RPMI7951 (cell line): ENCODE measurements around the gene KANK4. TPM values are rescaled to one million over a fixed set of nuclear protein-coding genes. Genes with fewer than 3 reads are reported as not detected.
A peak's percentile ranks its signal among the peaks of the same experiment; 100 is the strongest.

Experiments used
- DNase-seq: peaks from one replicate; pipeline ENCODE4 v3.0.0-alpha.2; 2012; ENCODE audit warnings: low read depth
- total RNA-seq: library from RNA; depleted of rRNA; stranded (reverse); fragments of >200 nt; shearing (Covaris generic); gene quantifications from 2 replicates; pipeline ENCODE4 v1.2.3, GENCODE V29; 2014

KANK4 gene
- total RNA-seq, 1 experiment from 2014 or later = 0.36 TPM

DNA sequence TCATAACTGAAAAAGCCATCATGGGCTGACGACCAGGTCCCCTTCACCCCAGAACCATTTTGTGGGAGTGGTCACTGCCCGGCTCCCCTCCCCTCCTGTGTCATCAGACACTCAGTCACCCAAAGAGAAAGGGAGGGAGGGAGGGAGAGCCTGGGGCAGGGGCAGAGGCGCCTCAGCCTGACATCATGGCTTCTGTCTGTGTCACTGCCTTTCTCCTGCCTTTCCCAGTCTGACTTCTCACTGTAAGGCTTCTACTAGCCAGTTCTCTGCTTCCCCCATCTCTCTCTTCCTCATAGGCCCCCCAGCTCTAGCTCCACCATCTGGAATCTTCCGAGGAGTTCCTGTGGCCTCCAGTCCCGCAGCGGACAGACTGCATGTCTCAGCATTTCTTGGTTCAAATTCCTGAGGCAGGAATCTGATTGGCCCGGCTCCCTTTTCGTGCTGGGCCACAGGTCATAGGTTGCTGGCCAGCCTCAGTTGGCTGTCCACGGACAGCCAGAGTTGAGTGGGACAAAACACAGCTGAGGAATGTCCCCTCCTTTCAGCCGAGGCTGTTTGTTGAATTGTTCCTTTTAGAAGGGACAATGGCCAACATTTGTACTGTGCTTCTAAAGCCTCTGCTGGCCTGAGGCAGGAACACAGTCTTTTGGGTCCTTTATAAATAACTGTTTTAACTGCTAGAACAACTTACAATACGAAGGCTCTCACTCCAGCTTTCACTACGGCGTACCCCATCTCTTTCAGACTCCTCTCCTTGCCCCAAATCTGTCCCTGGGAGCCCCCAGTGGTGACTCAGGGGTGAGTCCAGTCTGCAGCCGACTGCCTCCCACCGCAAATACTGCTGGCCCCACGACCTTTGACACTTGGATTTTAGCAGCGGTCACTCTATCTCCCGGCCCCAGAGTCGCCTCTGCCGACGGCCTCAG is 18.7 kb upstream of the KANK4 start:
- peak; percentile 31 for DNase-seq

DNA sequence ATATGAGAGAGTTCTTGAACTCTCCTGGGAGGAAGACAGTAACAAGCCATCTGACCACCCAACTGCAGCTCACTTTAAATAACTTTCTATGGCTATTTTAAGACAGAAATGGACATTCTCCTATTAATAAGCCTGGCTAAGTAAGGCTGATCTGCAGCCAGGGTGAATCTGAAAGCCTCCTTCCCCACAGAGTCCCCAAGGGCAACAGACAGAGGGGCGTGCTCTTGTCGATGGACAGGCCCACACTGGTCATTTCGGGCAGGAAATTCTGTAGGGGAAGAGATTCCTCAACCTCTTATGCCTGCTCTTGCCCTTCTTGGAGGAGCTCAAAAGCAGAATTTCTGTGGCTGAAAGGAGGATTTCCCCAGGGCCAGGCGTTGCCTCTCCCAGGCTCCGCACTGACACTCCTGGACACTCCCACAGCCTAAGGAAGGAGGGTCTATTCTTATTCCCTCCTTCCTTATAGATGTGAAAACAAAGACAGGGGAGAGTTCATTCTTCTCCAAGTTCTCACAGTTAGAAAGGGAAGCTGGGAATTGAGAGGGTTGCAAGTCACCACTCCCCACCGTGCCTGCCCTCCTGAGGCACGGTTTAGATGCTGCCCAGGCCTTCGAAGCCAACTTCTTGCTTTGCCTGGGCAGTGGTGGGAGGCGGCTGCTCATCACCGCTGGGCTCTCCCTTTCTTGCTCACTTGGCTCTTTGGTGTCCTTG is 17.9 kb upstream of the KANK4 start:
- DNase-seq = no peak

DNA sequence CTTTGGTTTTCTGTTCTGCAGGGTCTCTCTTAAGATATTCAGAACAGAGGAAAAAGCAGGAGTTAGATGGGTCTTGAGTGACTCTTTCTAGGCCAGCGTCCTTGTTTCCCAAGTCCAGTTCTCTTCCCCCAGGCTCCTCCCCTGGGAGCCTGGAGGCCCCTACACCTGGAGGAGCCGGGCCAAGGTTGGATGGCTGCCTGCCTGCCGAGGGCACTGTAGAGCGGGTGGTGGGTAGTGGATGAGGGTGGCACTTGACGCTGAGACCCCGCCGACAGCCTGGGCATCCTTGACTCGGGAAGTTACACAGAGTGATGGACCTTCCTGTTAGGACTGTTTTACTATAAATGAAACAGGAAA is 17.4 kb upstream of the KANK4 start:
- no peak for DNase-seq

DNA sequence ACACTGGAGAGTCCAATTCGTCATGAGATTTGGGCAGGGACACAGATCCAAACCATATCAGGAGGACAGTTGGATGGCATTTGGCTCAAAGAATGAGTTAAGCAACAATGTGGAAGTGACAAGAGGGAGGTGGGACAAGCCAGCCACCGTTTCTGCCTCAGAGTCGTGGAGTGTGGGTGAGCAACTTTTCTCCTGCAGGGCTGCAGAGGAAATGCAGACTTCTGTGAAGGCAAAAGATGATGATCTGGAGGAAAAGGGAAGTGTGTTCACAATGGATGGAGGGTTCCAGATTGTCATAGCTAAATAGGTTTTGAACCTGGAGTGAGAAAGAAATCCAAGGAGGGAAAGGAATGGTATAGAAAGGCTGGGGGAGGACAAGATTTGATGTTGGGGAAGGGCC is 16.4 kb upstream of the KANK4 start:
- DNase-seq = no peak

DNA sequence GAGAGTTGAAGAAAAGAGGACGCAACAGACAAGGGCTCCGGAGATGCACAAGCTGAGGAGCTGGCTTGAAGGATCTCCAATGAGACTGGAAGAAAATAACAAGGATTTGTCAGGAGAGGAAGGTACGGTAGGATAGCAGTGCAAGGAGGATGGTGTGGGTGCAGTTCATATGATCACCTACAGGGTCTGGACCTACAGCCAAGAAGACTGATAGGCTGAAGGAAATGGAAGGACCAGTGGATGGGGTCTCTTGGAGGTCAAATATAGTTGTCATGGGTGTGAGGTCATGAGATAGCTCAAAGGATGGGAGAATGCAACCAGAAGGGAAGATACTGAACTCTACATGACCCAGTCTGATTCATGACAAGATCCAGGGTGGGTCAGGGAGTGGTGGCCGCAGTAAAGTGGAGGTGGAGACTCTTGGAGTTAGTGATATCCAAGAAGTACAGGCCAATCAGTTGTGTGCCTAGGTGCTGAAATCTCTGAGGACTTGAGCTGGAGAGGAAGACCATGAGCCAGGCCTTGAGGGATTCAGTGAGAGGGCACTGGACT is 15.3 kb upstream of the KANK4 start:
- DNase-seq = no peak

DNA sequence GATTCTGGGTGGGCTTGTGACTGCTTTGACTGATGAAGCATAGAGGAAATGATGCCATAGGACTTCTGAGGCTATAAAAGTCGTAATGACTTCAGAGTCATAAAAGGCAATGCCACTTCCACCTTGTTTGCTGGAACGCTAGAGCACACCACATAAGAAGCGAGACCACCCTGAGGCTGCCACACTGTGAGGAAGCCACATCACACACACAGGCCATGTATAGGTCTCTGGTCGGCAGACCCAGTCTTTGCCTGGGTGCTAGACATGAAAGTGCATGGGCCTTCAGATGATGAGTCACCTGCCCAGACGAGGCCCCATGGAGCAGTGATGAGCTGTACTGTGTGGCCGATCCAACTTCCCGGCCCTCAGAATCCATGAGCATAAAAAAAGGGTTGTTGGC is 14.2 kb upstream of the KANK4 start:
- DNase-seq = peak; percentile 85

DNA sequence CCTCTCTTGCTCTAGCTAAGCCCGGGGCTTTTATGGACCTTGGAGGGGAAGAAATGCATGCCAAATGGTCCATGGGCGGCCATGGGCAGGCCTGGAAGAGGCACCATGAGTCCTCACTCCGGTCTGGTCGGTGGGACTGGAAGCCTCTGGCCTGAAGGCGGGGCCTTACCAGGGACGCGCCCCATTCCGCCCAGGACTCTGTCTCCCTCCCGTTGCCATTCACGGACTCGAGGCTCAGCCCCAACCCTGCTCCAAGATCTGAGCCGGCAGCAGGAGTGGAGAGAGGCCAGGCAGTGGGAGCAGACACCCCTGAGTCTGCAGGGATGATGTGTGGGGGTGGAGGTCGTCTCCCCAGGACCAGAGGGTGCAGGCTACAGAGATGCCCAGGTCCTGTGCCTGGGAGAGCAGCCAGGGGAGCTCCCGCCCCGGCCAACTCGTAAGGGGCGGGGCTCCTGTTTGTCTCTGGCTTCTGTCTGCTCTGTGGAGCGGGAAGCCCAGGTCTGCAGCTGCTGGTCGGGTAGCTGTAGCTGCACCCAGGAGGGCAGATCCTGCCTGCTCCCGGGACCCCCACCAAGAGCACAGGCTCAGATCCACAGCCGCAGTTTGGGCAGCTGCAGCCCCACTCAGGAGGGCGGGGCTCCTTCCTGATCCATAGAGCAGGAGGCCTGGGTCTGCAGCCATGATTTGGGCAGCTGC is 8.3 kb upstream of the KANK4 start:
- no peak for DNase-seq

DNA sequence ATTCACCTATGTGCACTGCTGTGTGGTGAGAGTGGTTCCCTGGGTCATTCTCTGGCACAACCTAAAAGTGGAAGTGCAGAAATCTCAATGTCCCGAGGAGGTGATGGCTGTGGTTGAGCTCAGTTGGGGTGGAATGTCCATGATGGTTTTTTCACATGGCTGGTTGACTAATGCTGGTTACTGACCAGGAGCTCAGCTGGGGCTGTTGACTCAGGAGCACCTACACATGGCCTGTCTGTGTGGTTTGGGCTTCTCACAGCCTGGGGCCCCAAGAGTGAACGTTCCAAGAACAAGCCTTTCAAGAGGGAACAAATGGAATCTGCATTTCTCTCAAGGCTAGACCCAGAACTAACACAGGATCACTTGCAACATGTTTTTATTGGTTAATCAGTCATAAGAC is 6.4 kb upstream of the KANK4 start:
- peak; percentile 98 for DNase-seq

DNA sequence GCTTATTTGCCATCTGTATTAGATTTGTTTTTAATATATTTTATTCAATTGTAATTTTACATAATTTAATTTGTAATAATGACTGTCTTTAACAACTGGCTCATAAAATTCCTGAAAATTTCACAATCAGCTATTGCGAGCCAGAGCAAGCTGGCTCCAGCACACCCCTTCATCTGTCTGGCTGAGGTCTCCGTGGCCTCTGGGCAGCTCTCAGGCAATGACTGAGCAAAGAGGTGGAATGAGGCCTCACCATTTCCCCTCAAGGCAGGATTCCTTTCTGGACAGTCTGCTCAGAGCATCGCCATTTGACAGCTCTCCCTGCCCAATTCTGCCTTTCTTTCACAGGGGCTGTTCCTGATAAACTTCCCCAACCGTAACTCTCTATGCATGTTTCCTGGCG is 5.8 kb upstream of the KANK4 start:
- peak; percentile 93 for DNase-seq

DNA sequence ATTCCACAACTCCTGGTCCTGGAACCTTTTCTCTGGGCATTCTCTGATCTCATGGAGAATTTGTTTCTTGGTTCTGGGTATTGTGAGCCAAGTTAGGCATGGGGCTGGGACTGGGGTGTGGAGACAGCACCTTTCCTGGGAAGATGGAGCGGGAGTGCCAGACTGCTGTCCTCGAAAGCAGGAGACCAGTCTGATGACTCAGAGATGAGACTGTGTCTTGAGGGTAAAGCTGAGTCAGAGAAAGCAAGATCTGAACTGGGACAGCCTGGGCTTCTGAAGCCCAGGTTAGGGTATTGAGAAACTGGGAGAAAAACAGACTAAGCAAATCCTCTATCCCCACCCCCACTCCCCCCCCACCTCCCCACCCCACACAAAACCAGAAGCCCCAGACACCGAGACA is 2.2 kb upstream of the KANK4 start:
- DNase-seq = peak; percentile 89

DNA sequence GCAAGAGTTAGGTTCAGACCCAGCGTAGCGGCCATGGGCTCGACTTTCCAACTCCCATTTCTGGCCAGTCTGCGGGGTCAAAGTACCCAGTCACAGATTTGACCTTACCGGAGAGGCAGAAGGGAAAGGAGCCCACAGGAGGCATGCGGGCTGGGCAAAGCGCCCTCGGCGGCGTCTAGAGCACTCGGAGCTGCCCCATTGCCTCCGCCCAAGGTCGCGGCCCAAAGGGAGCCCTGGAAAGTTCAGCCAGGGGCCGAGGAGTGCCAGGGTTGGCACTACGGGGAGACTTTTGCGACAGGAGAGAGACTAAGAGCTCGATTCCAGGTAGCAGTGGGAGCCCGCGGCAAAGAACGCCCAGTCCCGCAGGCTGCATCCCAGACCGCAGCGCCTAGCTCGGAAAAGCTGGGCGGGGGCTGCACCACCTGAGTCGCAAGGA is 896 bp downstream of the KANK4 start:
- no peak for DNase-seq

DNA sequence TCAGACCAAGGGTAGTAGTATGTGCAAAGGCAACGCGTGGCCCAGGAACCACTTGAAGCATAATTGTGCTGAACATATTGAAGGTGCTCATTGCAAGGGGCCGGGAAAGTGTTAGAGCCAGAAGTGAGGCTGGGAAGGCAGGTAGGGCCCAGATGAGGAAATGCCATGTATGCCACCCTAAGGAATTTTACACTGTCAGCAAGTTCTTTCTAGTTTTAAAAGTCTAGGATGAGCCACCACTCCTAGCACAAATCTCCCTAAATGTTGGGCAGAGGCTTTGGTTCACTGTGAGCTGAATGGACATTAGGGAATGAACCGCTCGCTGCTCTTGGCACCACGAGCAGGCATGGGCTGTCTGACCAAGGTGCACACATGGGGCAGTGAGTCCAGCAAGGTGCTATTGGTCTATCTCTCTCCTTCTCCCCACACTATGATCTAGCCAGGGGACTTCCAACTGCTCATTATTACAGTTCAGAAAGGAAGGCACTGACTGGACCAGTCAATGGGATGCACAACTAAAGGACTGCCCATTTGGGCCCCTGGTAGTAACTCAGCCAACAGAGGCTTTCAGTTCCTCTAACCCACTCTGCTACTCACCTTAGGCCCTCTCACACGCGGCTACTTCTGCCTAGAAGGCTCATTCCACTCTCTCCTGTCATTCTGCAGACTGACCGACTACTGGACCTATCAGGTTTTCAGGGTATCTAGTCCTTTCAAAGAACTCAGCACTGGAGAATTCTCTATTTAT is 2.0 kb downstream of the KANK4 start:
- no peak for DNase-seq

DNA sequence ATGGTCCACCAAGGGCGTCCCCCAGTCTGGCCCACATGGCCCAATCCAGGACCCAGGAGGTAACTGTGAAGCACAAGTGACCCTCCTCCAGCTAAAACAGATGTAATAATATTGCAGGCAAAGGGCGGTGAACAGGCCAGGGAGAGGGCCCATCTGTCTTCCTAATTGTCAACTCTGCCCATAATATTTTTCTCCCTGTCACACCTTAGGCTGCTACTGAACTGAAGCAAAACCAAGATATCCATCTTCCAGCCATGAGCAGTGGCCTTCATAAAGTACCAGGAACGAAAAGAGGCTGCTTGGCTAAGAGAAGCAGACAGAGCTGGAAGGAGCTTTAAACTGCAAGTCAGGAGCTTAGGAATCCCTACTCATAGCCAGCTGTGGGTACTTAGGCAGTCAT is 3.1 kb downstream of the KANK4 start:
- no peak for DNase-seq

DNA sequence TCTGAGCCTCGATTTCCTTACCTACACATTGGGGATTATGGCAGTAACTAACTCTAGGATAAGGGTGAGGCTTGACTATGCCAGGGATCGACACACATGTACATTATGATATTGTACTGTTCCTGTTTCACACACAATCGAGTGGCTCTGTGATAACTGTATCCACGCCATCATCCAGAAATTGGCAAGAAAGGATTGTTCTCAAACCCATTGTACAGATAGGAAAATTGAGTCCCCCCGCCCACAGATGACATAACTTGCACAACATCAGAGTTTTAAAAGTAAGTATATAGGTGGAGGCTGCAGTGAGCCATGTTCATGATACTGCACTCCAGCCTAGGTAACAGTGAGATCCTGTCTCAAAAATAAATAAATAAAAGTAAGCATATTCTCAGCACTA is 3.8 kb downstream of the KANK4 start:
- DNase-seq = no peak

DNA sequence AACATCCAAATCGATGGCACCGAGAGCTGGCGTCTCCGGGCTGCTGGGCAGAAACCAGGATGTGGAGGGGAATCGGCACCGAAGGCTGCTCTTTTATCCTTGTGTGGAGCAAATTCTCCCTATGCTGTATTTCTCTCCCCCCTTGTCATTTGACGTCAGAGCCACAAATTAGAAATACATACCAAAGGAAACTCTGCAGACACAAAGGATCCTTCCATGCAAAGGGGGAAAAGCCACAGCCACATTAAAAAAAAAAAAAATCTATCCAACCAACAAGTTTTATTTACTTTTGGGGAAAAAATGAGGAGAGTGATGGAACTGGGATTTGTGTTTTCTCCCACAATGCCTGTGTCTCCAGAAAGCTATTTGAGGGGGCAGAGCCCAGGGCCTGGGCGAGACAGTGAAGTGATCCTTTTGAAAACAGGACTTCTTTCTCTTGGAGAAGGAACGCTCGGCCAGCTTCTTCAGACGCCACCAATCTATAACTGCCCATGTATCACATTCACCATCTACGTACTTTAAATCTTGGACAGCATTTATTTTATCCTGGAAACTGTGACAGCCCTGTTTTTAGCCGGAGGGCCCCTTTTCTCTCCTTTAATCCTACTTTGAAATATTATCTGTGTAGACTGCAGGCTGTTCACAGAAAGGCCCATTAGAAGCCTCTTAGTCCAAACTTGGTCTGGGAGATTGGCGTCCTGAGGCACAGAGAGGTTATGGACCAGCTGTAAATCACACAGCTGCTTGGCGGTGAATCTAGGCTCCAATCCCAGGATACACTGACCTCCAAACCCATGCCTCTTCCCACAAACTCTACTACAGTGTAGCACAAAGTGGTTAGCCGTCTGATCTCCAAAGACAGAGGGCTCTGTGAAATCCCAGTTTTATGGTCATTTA is 4.5 kb downstream of the KANK4 start:
- DNase-seq = peak; percentile 39

DNA sequence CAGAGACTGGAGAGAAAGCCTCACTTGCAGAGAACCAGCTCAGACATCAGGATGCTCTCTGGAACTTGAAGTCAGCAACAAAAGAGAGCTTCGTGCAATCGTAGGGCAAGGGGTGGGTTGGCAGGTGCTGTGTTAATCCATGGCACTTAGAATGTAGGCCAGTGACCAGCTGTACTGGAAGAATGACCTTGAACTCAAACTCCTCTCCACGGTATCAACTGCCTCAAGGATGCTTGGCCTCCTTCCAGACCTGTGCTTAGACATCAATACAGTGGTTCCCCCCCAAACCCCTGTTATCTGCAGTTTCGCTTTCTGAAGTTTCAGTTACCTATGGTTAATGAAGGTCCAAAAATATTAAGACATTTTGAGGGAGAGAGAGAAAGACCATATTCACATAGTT is 6.5 kb downstream of the KANK4 start:
- DNase-seq = no peak

DNA sequence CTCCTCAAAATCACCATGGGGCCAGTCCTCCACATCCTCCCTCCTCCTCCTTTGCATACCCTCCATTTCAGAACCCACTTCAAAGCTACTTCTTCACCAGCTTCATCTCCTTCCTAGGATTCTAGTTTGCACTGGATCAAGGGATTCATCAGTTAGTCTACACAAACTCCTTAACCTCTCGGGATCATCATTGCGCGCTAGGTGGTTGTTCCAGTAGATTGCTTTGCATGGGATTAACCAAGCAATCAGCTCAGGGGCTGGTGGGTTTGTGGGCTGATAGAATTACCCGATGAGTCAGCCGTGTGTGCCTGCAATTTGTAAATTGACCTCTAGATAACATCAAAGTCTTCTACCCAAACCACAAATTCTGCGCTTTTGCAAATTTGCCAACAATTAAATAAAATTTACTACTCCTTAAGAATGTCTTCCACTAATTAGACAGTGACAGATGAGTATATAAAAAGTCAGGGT is 7.7 kb downstream of the KANK4 start:
- DNase-seq = peak; percentile 84

DNA sequence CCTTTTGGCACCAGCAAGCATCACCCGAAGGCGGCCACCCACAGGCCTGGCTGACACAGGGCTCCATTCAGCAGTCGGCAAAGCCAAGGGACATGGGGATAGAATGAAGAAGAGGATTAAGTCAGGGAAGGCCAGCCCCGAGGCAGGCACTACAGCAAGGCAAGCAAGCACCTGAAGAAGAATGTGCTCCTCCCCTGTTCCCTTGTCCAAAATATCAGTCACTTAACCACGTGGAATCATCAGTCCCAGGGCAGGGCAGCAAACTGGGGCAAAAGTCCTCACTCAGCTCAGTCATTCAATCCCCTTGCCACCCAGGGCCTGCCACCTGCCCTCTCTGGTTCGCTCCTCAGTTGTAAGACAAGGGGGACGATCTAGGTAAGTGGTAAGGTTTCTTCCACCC is 9.3 kb downstream of the KANK4 start:
- DNase-seq = no peak

DNA sequence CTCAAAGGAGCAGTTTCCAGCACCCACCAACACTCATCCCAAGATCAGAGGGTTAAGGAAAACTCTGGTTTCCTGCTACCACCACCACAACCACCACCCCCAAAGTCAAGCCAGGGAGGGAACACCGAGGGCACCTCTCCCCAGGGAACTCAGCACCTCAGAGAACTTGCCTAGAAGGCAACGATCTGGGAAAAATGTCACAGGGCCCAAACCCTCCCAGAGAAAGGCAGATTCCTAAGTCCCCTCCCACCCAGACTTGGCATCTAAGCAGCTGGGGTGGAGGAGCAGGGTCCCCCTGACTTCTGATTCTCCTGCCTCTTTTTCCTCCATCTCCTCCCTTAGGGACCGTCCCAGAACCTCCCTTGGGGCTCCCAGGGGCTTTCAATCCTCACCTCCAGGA is 10.6 kb downstream of the KANK4 start:
- no peak for DNase-seq

DNA sequence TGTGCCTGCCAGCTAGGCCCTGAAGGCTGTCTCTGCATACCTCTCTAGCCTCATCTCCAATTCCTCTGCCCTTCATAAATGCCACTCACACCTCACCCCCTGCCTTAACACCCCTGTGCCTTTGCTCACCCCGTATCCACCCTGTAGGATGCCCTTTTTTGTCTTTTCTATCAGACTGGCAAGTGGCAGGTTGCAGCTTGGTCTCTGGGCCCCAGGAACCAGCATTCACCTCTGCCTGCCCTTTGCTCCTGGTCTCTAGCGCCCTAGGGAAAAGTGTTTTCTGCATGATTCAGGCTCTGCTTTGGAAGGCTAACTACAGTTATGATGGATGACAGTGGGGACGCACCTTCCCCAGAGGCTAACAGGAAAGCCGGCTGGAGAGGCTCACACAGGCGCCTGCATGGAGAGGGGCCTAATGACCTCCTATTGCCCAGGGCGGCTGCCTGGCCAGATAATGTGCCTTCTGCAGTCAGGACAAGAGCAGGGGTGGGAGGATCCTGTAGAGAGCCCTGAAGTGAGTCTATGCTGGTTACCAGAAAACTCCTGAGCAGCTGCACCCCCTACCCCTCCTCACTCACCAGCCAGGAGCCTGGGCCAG is 11.2 kb downstream of the KANK4 start:
- DNase-seq = peak; percentile 81
